ENCODE data around the gene SYNDIG1. TPM values are rescaled to one million over a fixed set of nuclear protein-coding genes. Genes with fewer than 3 reads are reported as not detected.

The SYNDIG1 gene
- total and polyA plus RNA-seq, 2 of the 4 experiments (the other 2 are of a cell fraction) = not detected

DNA sequence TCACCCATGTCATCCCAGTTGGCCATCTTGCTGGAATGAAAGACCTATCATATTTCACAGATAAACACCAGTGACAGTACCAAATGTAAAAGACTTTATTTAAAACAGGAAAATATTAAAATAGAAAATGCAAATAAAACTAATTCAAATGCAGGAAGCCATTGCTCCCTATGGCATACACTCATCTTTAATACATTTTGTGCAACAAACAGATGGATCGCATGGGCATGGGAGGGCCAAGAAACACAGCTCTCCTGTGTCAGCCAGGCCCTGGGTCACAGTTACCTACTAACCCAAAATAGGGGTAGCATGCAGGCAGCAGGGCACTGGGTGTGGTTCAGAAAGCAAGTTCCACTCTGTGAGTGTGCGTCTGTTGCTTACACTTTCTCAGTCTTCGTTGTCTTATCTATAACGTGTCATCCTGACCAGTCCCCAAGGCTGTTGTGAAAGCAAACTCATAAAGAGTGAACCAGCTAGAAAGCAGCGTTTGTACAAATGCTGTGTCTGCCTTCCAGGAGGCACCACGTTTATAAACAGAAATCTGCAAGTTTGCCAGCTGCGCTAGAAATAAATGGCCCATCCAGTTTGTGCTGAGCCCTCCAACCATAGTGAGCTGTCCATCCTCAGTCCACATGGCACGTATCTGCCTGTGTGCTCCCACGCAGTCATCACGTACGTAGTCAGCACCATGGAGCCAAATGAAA lies 180.5 kb downstream of the SYNDIG1 start:
- BruUV-seq (replicated peaks) = no TSS peak
- TF ChIP-seq CEBPB (IDR thresholded peaks at IDR 0.05; ENCODE audit: low read depth, low read length) = peak; percentile 66
- no peak for TF ChIP-seq FOS (IDR thresholded peaks at IDR 0.05; ENCODE audit: low read depth, low read length)
- TF ChIP-seq USF2 (IDR thresholded peaks at IDR 0.05; ENCODE audit: low read depth, low read length) = no peak
- TF ChIP-seq SMC3 (IDR thresholded peaks at IDR 0.05; ENCODE audit: low read depth, low read length) = no peak
- no peak for TF ChIP-seq CHD1 (IDR thresholded peaks at IDR 0.05; ENCODE audit: low read depth, low read length)
- no peak for TF ChIP-seq POLR2A (IDR thresholded peaks at IDR 0.05; ENCODE audit: low read depth, low read length)
- TF ChIP-seq MAFK (IDR thresholded peaks at IDR 0.05; ENCODE audit: low read depth, low read length) = peak; percentile 44; the same call in 1 of the 2 replicates
- TF ChIP-seq RCOR1 (IDR thresholded peaks at IDR 0.05; ENCODE audit: insufficient replicate concordance, low read length) = no peak
- TF ChIP-seq, protein P1, sequence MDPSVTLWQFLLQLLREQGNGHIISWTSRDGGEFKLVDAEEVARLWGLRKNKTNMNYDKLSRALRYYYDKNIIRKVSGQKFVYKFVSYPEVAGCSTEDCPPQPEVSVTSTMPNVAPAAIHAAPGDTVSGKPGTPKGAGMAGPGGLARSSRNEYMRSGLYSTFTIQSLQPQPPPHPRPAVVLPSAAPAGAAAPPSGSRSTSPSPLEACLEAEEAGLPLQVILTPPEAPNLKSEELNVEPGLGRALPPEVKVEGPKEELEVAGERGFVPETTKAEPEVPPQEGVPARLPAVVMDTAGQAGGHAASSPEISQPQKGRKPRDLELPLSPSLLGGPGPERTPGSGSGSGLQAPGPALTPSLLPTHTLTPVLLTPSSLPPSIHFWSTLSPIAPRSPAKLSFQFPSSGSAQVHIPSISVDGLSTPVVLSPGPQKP (IDR thresholded peaks at IDR 0.05; ENCODE audit: borderline replicate concordance, low read depth, low read length) = no peak
- no peak for TF ChIP-seq RFX5 (IDR thresholded peaks at IDR 0.05; ENCODE audit: low read depth, low read length)
- no peak for TF ChIP-seq CTCF (conservative IDR thresholded peaks at IDR 0.05; ENCODE audit: low read depth, low read length)
- no peak for TF ChIP-seq RAD21 (IDR thresholded peaks at IDR 0.05; ENCODE audit: low read length)
- TF ChIP-seq MAZ (IDR thresholded peaks at IDR 0.05; ENCODE audit: borderline replicate concordance, low read depth, low read length) = no peak
- TF ChIP-seq MXI1 (IDR thresholded peaks at IDR 0.05; ENCODE audit: borderline replicate concordance, low read depth, low read length) = peak; percentile 75; the same call in 1 of the 2 replicates

More for the DNA sequence above, 180.5 kb downstream of the SYNDIG1 start:
- Histone ChIP-seq H3K9ac (ENCODE audit: low read depth, low read length) (no peak overlapping the region), H3K23ac (ENCODE audit: low read depth, low read length) (no peak overlapping the region), H3K56ac (ENCODE audit: extremely low read depth, insufficient read depth, low read length) (no peak overlapping the region; the same call in 1 of the 2 replicates), H3K9me3 (ENCODE audit: control insufficient read depth, insufficient read depth, low read length) (no peaks in the 10 kb centered on the region), H3K4me2 (ENCODE audit: low read depth, low read length) (peak overlapping the region; percentile 34), H3K36me3 (ENCODE audit: control insufficient read depth, insufficient read depth, low read length) (no peaks in the 10 kb centered on the region), H3K79me1 (ENCODE audit: low read depth in 1 of 2, low read length in 2 of 2) (no peaks in the 10 kb centered on the region), H2BK15ac (ENCODE audit: low read depth, low read length) (peak overlapping the region; percentile 24; the same call in 1 of the 3 replicates), H3K18ac (ENCODE audit: low read depth, low read length) (no peak overlapping the region), H3K4me3 (ENCODE audit: insufficient read depth, low read depth, low read length) (no peak overlapping the region), H3K14ac (replicated peaks; ENCODE audit: low read depth, low read length) (peak overlapping the region; percentile 16), H4K8ac (ENCODE audit: low read depth in 2 of 2, low read length in 2 of 2) (peak overlapping the region in 1 of 2 experiments; percentile 34; a peak in 1 of 4 replicates), H4K91ac (ENCODE audit: insufficient read depth, low read depth, low read length) (peak overlapping the region; percentile 53), H3K9me1 (ENCODE audit: insufficient read depth, low read length) (peaks cover 19% of the 10 kb centered on the region; the same call in 1 of the 2 replicates), H4K5ac (ENCODE audit: low read depth, low read length) (no peak overlapping the region), H2BK5ac (ENCODE audit: low read depth, low read length, poor library complexity, severe bottlenecking) (peak overlapping the region; percentile 43), H2AFZ (replicated peaks; ENCODE audit: low read length, poor library complexity) (peak overlapping the region; percentile 46), H3K4ac (ENCODE audit: low read depth, low read length) (peak overlapping the region; percentile 68), H4K20me1 (ENCODE audit: insufficient read depth, low read length) (peaks cover 4% of the 10 kb centered on the region; the same call in 1 of the 2 replicates), H2BK120ac (ENCODE audit: low read depth, low read length) (peak overlapping the region; percentile 72), H2AK5ac (ENCODE audit: low read depth, low read length) (peak overlapping the region; percentile 52), H3K27me3 (ENCODE audit: control insufficient read depth, insufficient read depth, low read length) (peaks cover 16% of the 10 kb centered on the region), H2BK20ac (ENCODE audit: low read depth, low read length) (peak overlapping the region; percentile 53), H2AK9ac (replicated peaks; ENCODE audit: low read depth, low read length, poor library complexity) (no peak overlapping the region), H3K4me1 (ENCODE audit: control insufficient read depth, insufficient read depth, low read length) (peaks cover 22% of the 10 kb centered on the region), H3K27ac (ENCODE audit: insufficient read depth, low read length) (peak overlapping the region; percentile 55; the same call in 1 of the 2 replicates)
- dilution Hi-C loops (cut with HindIII; ENCODE audit: low sequenced_read_pairs, unreplicated experiment) = no loop called here
- DNase-seq (peak; percentile 89), ATAC-seq (ENCODE audit: low read depth) (peak; percentile 42)
- ChIA-PET POLR2A (ENCODE audit: unreplicated experiment) (no interaction called here), CTCF (no interaction called here)
- WGBS, 2 experiments (ENCODE audit: extremely low coverage in 2 of 2, insufficient read length in 1 of 2) = 7% methylated on average over 5 of the region's 11 CpGs; no CpG with 5 or more reads in 1 of the 2 experiments
- in situ Hi-C loops (cut with MboI; ENCODE audit: low sequenced_read_pairs) = loop anchor here (25.0 kb wide), 1 partner anchor 737 kb away; the partner anchor contains the start of gene ABHD12
- intact Hi-C loops (cut with micrococcal nuclease) = loop anchor here (2.0 kb wide), 1 partner anchor 23 kb away; no protein-coding TSS in a partner anchor

Measured in IMR-90 (cell line).